ENCODE results near the gene MCC.

DNA sequence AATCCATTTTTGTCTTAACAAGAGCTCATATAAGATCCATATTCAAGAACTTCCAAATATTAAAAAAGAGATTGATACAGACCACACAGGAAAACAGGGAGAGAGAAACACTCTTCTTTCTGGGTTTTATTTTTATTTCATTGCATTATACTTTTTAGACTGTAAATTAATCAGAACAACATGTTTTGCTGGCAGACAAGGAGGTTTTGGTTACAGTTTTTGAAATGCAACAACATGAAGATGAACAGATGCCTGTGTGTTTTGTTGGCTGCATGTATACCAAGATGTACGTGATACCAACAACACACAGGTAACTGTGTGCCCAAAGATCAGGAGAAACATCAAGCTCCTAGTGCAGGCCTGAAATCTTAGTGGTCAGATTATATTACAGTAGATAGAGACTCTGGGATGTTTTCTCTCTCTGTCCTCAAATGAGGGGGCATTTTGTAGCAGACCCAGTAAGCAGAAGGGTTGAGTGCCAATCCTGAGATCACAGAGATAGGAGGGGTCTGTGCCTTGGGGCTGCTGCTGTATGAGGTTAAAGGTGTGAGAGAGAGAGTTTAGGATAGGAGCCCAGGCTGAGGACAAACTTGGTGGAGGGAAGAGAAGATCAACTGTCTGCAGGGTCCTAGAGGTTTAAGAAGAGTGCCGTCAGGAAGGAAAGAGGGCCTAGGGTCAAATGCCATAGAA lies 359.5 kb downstream of the MCC start:
- TF ChIP-seq CTCF (IDR thresholded peaks at IDR 0.05; ENCODE audit: insufficient read depth, low read depth, low read length) (no peak), EZH2 (IDR thresholded peaks at IDR 0.05; ENCODE audit: insufficient read depth, low read length) (no peak)
